NCI-H128 (cell line): Measurements from ENCODE around the gene CACNA2D1.
"Not testable (repeated sequence)": the region's sequence is repeated elsewhere in the genome, so short reads cannot be mapped to it uniquely, and the experiment has no call there.

Experiments
- DNase-seq: peaks from one replicate; lab custom pipeline; 2025; ENCODE audit not compliant: unreplicated experiment; lab: John Stamatoyannopoulos, UW

The CACNA2D1 gene

DNA sequence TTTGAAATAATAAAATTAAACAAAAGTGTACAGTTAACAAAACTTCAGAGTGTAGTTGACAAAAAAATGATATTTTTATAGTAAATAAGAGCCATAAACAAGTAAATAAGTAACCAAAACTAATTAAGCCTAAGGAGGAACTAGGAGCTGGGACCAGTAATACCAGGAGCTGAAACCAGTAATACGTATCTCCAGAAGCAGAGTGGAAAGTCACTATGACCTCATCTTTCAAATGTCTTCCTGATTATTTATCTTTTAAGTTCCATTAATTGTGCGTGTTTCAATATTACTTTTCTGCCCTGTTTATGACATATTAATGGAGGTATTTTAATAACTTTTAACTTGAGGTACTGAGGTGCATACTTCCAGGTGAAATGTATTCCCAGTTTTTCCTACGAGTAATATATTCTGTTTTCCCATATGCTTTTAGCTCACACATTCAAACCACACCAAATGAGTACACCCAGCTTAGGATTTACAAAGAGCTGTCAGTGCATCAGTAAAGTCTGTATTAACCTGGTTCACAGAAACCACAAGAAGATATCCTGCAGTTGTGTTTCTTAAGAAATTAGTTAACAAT is 390.0 kb downstream of the CACNA2D1 start:
- DNase-seq, result no peak

- no peak for DNase-seq
These were observed 392.0 kb downstream of the CACNA2D1 start for GRCh38 chr7:82051601-82052000.

- no peak for DNase-seq
These were observed 392.8 kb downstream of the CACNA2D1 start for GRCh38 chr7:82050792-82051191.

GRCh38 chr7:82049891-82050533 is 393.6 kb downstream of the CACNA2D1 start:
- DNase-seq, result no peak

- no peak for DNase-seq
These were observed 394.1 kb downstream of the CACNA2D1 start for GRCh38 chr7:82049442-82049841.

- peak; percentile 8 for DNase-seq
These were observed 399.0 kb downstream of the CACNA2D1 start for GRCh38 chr7:82044497-82045080.

DNA sequence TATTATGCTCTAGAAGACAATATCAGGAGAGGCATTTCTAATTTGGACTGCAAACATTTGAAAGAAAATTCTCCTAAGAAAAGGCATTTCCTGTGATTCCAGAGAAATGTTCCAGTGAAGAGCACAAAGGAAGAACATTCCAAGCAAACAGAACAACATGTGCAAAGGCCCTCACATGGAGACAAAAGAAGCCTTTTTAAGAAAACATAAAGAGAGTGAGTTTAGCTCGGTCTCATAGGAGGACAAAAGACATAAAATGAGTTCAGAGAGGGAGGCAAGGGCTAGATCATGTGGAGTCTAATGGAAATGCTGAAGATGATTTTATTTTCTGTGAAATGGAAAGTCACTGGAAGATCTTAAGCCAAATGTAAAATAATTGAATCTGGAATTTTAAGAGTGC is 404.0 kb downstream of the CACNA2D1 start:
- no peak for DNase-seq

GRCh38 chr7:82036146-82036886 is 407.3 kb downstream of the CACNA2D1 start:
- no peak for DNase-seq

GRCh38 chr7:82035456-82035855 is 408.1 kb downstream of the CACNA2D1 start:
- DNase-seq, result no peak

- DNase-seq, result no peak
These were observed 410.7 kb downstream of the CACNA2D1 start for GRCh38 chr7:82032901-82033300.

DNA sequence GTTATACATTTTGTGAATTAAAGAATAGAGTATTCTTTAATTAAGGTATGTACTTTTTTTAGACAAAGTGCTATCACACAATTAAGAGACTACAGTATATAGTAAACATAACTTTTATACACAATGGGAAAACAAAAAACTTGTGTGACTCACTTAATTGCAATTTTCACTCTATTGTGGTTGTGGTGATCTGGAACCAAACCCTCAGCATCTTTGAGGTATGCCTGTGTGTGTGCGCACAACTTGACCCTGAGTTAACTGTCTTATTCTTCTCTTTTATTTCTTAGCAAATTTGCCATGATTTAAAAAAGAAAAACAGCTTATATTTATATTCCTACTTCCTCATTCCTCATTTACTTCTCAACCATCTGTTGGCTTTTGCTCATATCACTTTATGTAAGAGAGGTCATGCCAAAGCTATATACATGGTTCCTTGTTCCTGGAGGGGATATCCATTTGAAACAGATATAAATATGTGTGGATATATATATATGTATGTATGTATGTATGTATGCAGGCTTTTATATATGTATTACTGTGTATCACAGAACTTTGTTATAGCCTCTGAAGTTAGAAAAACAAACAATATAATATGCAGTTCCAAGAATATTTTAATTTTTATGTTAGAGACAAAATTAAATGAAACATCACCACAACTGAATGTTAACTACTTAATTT is 414.2 kb downstream of the CACNA2D1 start:
- DNase-seq, result no peak

DNA sequence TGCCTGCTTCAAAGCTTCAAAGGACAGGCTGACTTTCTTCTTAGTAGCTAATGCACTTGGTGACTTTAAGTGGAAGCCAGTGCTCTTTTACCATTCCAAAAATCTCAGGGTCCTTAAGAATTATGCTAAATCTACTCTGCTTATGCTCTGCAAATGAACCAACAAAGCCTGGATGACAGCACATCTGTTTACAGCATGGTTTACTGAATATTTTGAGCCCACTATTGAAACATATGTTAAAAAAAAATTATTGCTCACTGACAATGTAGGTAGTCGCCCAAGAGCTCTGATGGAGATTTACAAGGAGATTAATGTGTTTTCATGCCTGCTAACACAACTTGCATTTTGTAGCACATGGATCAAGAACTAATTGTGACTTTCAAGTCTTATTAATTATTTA is 415.5 kb downstream of the CACNA2D1 start:
- no peak for DNase-seq

DNA sequence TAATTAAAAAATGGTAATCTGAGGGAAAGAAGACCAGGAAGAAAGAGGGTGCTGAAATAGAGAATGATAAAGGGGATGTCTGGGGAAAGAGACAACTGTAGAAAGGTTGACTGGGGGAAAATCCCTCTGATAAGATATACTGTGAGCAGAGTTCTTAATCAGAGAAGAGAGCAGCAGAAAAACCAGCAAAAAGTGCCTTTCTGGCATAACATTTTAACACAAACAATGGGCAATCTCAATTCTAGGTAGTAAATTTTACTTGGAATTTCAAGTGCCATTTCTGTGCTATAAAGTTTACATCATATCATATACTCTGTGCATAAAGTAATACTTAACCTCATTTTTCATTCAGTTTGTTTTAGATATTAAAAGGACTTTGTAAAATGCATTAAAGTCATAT is 421.9 kb downstream of the CACNA2D1 start:
- DNase-seq, result no peak

DNA sequence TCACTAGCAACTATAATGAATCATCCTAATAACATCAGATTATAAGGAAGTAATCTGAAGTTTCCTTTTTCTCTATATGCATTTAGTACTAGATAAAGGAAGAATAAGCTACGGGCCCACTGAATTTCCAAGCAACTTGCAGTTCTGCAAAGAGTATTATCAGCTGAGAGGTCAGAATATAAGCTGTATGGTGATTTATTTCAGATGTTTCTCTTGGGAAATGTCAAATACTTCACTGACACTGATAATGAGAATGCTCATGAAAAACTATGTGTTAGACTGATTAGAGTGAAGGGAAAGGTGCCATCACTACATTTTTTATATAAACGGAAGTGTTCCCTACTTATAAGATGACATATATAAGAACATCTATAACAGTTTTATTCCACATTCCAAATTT is 422.5 kb downstream of the CACNA2D1 start:
- no peak for DNase-seq

DNA sequence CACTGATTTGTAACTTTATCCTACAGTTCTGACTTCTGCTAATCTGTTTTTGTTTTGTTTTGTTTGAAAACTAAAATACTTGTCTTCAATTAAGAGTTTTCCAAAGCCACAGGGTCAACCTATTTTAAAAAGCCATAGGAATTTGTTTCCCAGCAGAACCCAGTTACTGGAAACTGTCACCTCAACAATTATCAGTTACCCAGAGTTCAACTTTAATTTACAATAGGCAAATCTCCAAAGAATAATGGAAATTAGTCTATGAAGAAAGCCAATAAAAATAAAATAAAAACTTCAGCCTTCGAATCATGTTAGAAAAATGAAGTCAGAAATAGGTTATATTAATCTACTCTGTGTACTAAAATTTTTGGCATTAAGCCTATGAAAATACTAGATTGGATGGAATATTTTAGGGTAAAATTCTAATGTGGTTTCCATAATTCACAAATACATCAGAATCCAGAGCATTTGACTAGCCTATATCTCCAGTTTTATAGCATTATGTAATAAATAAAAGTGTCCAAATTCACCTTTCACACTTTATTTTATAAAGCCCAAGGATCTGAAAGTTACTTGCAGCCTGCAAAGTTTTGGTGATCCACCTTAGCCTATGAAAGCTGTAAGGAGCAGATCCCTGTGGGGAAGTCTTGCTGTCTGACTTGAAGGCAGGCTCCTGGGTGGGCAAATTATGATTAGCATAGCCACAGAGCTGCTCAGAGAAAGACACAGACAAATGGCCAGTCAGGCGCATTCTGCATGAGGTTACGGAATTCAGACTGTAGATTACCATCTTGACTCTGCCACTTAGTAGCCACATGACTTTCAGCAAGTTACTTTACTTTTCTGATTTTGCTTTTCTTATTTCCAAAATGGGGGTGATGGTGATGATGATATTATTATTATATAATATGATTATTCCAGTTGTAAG is 423.8 kb downstream of the CACNA2D1 start:
- no peak for DNase-seq

- no peak for DNase-seq
These were observed 425.4 kb downstream of the CACNA2D1 start for GRCh38 chr7:82018226-82018625.

GRCh38 chr7:82017334-82017943 is 426.1 kb downstream of the CACNA2D1 start:
- DNase-seq, result no peak

DNA sequence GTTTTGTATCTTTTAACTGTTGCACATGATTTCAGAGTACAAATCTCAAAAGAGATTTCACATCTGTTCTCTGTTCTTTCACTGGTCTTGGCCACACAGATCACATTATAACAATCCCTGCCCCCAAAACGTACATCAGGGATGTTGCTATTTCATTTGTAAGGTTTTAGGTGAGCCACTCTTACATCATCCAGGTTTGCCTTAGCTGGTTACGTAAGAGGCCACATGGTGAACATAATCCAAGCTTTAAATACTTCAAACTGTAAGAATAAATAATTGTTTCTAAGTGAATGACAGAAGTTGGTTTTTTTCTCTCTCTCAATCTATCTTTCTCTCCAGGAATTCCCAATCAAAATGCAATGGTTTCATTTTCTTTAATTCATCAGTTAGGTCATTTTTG is 427.8 kb downstream of the CACNA2D1 start:
- no peak for DNase-seq

DNA sequence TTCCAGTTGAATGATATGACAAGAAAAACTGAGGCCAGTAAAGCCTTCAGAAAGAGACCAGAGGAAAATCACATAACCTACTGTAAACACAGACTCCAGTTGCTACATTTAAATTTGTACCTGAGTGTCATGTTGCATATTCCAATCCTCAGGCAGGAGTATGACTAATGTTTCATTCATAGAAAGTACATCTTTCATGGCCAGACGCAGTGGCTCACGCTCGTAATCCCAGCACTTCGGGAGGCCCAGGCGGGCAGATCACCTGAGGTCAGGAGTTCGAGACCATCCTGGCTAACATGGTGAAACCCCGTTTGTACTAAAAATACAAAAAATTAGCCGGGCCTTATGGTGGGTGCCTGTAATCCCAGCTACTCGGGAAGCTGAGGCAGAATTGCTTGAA is 429.0 kb downstream of the CACNA2D1 start:
- DNase-seq, result not testable (repeated sequence)

- DNase-seq, result no peak
These were observed 431.1 kb downstream of the CACNA2D1 start for GRCh38 chr7:82012453-82012852.
